NCI-H187 treated with DMSO at 0.1 percent for 48 hours (cell line): ENCODE data around the gene HOXC10.
A peak's percentile ranks its signal among the peaks of the same experiment; 100 is the strongest.

ENCODE experiments used
- DNase-seq: peaks from one replicate; lab custom pipeline; 2025; lab: John Stamatoyannopoulos, UW

The HOXC10 gene

DNA sequence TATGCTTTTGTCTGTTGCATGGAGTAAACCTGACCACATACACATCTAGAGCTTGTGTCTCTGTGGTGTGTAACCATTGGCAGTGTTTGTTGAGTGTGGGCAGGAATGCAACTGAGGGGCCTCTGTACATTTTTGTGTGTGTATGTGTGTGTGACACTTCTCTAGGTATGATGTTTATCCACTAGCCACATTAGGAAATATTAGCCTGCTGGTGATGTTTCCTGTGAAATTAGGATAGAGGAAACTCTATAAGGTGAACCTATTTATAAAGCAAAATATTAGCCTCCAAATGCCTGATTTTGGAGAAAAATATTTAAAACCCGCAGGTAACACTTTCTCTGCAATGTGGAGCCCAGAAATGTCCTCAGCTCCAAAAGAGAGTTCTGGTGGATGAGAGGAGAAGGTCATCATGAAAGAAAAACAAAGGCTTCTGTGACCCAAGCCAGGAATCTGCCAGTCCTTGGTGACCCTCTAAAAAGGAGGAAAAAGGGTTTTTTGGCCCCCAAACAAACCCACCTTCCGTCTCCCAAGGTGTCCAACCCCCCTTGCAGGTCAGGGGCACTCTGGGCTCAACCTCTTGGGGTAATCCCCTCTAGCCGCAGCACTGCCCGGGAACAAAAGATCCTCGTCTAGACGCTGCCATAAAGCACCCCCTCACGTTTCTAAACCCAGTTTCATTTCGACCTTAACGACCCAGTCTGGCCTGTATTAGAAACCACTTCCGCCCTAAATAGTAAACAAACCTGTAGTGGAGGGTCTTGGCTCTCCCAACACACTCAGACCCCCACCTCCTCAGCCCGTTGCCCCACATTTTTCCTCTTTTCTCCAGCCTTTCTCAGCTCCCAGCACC, 7.1 kb upstream of the HOXC10 start:
- DNase-seq, result no peak

DNA sequence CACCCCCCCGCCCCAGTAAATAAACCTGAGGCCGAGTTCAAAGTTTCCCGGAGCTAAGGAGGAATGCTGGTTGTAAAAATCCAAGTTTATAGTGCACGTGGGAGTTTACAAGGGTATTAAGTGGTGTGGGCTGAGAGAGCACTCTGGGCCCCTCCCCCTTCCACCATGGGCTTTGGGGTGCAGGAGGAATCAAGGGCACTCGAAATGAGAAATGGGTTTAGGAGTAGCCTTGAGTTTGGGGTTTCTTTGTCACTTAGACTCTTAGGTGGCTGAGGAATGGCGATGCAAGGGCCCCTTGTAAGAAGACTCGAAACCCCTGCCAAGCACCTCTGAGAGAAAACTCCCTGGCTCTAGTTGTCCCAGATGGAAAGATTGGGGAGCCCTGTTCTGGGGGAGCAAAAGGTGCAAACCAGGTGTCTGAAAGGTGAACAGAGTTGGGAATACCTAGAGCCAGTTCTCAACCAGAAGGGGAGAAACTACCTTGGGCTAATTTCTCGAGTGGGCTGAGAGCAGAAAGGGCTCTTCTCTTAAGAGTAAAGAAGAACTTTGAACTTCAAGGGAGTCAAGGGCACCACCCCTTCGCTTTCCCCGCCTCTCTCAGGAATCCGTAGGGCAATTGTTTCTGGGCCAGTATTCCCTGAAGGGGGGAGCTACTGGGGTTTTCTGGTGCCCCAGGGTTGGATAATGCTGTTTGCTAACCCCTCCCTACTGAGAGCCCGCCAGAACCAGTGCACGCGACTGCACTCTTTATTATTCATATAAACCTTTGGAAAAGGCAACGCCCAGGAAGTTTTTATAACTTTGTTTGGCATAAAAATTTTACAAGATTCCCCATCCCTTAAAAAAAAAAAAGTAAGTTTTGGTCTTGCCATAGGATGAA, 6.2 kb upstream of the HOXC10 start:
- no peak for DNase-seq

DNA sequence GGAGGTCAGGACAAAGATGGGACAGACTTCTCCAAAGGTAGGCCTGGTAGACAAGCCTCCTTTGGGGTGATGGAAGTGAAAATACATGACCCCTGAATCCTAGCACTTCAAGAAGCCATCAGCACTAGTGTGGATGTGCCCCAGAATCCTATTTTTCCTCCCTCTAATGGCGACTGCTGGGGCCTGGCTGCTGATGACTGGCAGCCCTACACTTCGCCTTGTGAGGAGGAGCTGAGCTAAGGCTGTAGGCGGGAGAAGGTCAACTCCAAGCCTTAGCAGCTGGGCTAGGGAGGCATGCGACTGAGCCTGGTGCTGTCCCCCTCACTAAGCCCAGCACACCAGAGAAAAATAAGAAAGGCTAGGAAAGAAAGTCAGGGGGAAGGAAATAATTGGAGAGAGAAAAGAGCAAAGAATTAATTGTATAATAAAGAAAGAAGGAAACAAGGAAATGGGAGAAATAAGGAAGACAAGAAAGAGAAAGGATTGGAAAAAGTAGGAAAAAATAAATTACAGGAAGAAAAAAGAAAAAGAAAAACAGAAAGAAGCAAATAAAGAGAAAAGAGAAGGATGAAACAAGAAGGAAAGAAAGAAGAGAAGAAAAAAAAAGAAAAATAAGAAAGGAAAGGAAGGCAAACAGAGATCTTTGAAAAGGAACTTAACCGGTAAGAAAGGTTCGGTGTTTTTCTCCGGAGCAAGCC, 4.7 kb upstream of the HOXC10 start:
- no peak for DNase-seq

DNA sequence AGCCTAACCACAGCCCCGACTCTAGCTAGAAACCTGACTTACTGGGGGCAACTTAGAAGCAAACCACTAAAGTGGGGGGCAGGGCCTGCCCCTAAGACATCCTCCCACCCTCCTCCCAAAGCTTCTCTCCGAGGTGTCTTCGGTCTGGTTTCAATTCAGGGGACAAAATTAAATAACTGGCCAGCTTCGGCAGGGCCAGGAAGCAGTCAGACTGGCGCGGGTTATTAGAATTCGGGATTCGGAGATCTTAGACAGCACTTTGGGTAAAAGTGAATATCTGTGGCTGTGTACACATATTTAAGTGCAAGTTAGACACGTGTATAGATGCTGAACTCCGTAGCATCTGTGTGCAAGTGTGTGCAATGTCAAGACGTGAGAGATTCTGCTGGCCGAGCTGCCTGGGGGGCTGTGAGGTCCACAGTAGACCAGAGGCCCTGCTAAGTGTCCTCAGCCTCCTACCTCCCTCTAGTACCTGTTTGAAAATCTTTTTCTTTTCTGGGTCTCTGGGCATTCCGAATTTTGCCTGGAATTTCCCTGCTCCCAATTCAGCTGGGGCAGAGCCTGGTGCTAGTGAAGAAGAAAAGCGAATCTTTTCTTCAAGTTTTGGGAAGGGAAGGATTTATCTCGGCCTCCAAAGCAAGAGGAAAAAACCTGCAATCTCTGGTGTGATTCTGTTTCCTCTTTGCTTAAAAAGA, 4.0 kb upstream of the HOXC10 start:
- no peak for DNase-seq

DNA sequence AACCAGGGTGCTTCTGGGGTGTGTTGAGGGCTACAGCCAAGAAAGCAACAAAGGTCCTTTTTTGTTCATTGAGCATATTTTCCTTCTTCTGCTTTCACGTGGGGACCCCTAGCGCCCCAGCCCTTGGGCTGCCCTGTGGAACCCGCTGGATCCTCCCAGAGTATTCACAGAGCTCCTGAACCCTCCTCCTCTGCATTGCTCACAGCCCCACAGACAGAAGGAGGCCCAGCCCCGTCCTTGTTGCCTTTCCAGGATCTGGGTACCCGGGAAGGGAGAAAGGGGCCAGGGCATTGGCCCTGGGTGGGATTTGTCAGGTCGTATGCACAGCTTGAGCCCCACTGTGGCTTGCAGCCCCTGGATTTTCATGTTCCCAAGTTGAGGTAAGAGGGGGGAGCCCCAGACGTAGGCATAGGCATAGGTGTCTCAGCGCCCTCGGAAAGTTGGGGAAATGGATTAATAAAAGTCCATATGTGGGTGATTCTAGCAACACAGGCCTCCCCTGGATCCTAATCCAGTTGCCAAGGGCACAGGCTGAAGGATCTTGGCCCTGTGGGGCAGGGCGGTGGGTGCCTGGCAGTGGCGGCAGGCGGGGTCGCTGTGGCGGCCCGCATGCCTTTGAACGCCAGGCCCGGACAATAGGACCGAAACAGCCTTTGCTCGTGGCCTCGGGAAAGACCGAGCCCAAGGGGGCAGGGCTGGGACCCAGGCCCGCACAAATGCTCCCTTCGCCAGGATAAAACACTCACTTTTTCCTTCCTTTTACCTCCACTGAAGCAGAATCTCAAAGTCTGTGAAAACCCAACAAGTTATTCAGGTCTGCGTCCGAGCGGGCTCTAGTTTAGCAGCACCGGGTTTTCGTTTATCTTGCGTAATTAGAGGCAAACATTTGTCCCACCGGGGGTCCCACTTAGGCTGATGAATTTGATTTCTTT, 3.0 kb upstream of the HOXC10 start:
- DNase-seq, result no peak

DNA sequence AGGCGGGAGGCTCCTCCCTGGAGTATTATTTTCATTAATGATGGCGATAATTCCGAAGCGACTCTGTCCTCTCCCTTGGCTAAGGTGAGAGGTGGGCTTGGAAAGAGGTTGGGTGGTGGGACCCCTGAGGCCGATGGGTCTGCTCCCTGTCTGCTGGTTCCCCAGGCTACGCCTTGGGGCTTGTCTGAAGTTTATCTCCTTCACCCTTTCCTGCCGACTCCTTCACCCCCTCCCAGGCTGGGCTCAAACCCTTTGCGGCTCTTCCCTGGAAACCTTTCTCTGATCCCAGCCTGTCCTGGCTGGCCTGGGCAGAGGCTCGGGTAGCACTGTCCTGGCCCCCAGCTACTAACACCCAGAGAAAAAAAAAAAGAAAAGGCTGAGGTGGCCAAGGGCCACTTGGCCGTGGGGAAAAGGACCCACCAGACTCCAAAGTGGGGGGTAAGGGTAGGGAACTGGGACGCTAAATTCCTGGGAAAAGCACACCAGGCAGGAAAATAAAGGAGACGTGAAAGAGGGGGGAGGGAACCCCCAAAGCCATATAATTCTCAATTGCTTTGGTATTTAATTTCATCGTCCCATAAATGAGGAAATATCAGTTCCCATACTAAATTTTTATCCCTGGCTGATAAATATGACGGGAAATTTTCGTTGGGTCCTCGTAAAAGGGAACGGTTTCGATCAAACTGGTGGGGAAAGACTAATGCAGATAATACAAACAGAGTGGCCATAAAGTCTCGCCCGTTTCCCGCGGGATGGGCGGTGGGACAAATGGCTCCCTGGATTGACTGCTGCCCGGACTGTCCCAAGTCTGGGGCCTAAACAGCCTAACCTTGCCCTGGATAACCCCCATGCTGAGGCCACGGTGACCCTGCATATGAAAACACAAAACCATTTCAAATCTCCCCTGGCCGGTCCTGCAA, 2.0 kb upstream of the HOXC10 start:
- no peak for DNase-seq

DNA sequence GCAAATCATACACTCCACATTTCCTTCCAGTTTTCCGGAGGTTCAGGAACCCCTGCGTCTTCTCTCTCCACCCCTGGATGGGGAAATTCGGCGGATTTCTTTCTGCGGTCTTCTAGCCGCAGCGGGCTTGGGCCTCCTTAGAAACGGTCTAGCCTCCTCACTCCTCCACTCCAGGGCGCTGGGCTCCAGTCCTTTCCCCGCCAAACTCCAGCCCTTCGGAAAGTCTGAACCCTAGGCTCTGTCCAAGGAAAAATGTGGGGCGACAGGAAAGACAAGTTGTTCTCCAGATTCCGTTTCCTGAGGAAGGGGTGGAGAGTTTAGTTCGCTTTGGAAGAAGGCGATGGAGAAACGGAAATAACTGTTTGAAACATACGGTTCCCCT, 1.4 kb upstream of the HOXC10 start:
- no peak for DNase-seq

DNA sequence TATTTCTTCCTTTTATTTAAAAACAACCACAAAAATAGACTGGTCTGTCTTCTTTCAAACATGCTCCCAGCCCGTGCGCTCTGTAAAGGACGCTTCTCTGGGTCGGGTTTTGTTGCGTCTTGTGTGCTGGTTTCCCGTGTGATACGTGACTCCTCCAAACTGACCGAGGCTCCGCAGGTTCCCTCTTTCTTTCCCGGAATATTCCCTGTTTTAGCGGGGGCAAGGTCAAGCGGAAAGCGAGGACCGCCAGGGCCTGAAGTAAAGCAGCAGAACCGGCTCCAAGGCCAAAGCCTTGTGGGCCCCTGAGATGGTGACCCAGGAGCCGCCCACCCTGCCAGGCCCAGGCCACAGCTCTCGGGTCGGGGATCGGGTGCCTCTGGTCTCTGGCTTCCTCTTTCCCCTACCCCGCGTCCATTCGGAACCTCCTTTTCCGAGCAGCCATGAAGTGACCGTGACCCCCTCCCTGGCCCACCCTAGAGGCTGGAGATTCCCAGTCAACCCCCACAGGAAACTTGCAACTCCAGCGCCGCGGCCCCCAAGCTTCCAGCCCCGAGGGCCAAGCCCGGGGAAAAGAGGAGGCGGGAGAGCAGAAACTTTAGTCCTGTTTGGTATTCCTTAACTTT, 885 bp upstream of the HOXC10 start:
- DNase-seq, result no peak

DNA sequence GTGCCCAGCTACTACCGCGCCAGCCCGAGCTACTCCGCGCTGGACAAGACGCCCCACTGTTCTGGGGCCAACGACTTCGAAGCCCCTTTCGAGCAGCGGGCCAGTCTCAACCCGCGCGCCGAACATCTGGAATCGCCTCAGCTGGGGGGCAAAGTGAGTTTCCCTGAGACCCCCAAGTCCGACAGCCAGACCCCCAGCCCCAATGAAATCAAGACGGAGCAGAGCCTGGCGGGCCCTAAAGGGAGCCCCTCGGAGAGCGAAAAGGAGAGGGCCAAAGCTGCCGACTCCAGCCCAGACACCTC, 697 bp downstream of the HOXC10 start:
- DNase-seq, result no peak

DNA sequence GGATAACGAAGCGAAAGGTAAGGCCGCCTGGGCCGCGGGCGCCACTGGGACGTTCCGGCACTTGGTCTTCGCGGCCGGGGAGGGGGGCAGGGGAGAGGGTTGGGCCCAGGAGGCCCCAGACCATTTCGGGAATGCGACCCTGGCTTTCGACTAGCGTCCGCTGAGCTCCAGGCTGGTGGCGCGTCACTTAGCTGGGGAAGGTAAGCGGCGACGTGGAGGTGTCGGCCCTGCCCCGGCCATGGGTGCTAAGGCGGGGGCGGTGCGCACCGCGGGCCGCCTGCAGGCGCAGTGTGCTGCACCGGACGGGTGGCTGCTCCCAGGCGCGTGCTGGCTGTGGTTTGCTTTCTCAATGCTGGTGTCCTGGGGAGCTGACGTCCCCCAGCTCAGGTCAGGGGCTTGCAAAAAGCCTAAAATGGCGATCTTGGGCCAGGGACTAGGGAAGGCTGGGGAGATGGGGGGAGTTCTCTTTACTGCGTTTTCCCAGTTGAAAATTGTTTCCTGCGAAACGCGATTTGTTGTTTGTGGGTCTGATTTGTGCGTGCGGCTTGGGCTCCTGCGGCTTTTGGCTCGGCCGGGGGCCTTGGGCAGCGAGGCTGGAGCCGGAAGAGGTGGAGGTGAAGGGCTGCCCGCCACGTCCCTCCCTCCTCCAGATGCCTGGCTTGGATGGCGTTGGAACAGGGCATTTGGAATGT, 1.2 kb downstream of the HOXC10 start:
- DNase-seq, result no peak

DNA sequence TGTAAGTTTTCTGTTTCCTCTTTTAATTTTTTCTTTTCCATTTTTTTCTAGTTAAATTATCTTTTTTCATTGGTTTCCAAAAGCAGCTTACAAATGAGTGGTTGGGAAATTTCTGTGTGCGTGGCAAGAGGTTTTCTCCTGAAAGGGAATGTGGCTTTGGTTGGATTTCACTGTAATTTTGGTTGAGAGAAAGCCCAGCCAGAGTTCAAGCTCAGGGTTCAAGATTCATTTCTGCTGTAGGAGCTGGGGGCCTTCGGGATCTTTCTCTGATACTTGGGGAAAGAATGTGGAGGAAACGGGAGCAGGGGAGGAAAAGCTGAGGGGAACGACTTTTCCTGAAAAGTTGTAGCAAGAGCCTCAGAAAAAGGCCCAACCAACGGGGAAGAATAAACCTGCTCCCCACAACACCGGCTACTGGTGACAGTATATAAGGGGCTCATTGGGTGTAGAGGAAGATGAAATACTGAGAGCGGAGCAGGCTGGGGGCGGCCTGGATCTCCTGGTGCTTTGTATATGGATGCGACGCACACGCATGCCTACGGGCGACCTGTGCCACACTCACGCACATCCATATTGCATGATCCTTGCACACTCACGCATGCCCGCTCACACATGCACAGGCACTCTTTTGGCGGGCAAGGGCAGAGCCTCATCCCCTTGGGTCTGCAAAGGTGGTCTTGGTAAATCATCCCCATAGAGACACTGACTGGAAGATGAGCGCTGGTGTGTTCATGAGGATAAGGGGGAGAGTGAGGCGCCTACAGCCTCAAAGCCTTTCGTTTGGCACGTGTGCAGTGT, 1.9 kb downstream of the HOXC10 start:
- no peak for DNase-seq

DNA sequence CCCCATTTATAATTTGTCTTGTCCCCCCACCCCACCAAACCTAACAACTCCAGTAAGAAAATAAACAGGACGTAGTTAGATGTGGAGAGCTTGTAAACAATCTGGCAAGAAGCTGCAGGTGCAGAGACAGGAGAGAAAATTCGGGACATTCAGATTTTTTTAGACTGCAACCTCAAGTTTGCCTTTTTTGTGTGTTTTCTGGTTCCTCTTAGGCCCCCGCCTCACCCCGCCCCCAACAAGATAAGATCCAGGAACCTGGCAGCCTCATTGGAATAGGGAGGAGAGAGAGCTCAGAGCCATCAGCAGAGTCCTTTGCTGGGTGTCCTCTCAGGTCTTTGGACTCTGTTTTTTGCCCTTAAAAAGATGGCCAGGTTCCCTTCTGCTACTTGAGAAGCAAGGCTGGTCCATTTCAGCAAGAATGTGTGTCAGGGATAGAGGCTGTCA, 2.9 kb downstream of the HOXC10 start:
- DNase-seq, result no peak

DNA sequence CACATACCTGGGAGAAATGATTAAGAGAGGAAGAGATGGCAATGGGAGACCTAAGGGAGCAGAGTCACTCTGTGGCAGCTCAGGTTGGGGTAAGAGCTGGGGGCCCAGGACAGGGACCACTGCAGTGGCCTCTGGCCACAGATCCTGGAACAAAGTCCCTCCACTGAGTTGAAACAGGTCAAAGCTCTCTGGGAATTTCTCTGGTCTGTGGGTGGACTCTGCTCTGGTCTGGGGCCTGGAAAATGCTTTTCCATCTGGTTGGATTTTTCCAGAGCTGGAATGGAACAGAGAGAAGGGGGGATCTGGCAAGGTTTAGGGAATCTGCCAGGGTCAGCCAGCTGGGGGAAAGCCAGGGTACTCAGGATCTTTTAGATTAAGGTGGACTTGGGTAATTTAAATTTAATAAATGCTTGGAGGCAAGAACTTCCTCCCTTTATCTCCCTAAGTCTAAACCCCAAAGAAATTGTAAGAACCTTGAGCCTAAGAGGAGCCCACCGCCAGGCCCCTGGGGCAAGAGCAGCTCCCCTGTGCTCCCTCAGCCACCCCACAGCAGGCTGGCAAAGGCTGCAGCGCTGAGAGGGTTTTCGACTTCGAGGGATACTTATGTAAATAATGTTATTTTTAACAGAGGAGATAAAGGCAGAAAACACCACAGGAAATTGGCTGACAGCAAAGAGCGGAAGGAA, 3.7 kb downstream of the HOXC10 start:
- no peak for DNase-seq

DNA sequence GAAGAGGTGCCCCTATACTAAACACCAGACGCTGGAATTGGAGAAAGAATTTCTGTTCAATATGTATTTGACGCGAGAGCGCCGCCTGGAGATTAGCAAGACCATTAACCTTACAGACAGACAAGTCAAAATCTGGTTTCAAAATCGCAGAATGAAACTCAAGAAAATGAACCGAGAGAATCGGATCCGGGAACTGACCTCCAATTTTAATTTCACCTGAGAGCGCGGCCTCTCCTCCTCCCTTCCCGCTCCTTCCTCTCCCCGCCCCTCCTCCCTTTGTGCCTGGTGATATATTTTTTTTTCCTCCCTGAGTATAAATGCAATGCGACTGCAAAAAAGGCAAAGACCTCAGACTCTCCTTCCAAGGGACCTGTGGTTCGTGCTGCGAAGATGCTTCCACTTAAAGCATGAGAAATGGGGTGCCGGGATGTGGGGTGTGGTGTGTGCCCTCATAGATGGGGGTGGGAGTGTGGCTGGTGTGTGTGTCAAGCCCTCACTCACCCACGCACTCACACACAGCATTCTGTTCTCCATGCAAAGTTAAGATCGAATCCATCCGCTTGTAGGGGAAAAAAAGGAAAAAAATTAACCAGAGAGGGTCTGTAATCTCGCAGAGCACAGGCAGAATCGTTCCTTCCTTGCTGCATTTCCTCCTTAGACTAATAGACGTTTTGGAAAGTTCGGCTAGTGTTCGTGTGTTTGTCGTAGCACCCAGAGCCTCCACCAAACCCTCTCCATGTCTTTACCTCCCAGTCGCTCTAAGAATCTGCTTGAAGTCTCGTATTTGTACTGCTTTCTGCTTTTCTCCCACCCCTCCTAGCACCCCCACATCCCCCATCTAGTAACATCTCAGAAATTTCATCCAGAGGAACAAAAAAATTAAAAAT, 4.5 kb downstream of the HOXC10 start:
- DNase-seq, result peak; percentile 58

DNA sequence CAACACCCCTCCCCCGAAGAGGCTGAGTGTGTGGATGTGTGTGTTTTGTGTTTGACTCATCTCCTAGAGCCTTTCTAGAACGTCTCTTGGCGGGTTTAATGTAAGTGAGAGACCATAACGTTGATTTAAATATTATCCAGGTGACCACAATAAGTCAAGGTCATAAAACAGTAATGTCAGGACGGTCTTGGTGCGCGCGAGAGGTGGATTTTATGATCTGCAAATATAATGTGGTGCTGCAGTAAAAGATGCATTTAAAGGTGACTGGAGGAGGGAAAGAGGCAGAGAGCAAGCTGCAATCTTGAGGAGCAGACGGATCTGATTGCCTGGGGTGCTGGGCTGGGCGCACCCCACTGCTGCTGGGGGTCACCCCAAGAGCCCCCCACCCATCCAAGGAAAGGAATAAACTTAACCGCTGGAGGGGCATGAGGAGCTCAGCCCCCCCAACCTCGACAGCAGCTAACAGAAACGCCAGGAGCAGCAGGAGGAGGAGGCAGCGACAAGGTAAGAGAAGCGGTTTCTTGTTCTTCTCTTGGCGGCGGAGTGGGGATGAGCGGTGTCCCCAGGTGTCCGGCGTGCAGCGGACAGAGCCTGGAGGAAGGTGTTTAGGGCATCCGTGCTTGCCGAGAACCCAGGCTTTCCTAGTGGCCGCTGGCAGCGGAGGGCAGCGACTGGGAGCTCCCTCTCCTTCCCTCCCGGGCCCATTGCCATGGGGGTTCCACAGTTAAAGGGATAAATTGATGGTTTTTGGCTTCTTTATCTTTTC, 5.5 kb downstream of the HOXC10 start:
- DNase-seq, result peak; percentile 80

DNA sequence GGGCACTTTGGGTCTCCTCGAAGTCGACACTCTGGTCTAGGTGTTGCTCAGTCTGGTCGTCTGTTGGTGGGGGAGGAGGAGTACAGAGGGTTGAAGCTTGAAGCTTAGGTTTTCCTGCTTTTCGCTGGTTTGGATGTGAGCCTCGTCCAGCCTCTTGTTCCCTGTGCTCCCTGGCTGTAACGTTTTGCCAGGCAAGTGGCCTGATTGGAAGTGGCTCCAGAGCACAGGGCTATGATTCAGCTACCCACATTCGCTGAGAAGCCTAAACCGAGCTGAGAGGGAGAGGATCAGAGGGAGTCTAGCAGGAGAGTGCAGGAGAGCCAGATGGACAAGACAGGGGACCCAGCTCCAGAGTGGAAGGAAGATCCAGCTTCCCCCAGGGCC, 6.1 kb downstream of the HOXC10 start:
- DNase-seq, result no peak
